Type B pancreatic cell (in vitro differentiated cells): ENCODE measurements around the gene AUH. TPM values are rescaled to one million over a fixed set of nuclear protein-coding genes. Genes with fewer than 3 reads are reported as not detected.
"Not testable (repeated sequence)": the region's sequence is repeated elsewhere in the genome, so short reads cannot be mapped to it uniquely, and the experiment has no call there.

ENCODE experiments used
- DNase-seq: peaks from one replicate; pipeline ENCODE4 v3.0.0; 2021; ENCODE audit warnings: mixed read lengths; ENCODE audit not compliant: unreplicated experiment; ENCODE audit errors: extremely low spot score
- H3K27ac Mint-ChIP-seq: 2 replicates; pipeline ENCODE4 v1.8.0; 2021; ENCODE audit warnings: mild to moderate bottlenecking, mixed read lengths
- H3K27me3 Mint-ChIP-seq: 2 replicates; pipeline ENCODE4 v1.8.0; 2021; ENCODE audit warnings: mixed read lengths
- H3K36me3 Mint-ChIP-seq: 2 replicates; pipeline ENCODE4 v1.8.0; 2021; ENCODE audit warnings: mixed read lengths
- H3K4me1 Mint-ChIP-seq: one replicate; pipeline ENCODE4 v1.8.0; 2021; ENCODE audit warnings: mixed read lengths; ENCODE audit not compliant: unreplicated experiment
- H3K4me3 Mint-ChIP-seq: 2 replicates; pipeline ENCODE4 v1.8.0; 2021; ENCODE audit warnings: mild to moderate bottlenecking, mixed read lengths
- H3K9me3 Mint-ChIP-seq: 2 replicates; pipeline ENCODE4 v1.8.0; 2021; ENCODE audit warnings: mixed read lengths
- total RNA-seq: library from RNA; stranded (reverse); gene quantifications from 2 replicates; pipeline ENCODE4 v1.2.1, GENCODE V29; 2021; ENCODE audit warnings: low replicate concordance
- TF ChIP-seq, protein P1 (sequence below): fragments of 200-600 bp; sonication (generic); conservative IDR thresholded peaks from 2 replicates; pipeline ENCODE4 v1.5.0; 2021; ENCODE audit warnings: antibody characterized with exemption, mild to moderate bottlenecking

The AUH gene
- total RNA-seq, 1 donor from 2014 or later = 25.0 TPM

DNA sequence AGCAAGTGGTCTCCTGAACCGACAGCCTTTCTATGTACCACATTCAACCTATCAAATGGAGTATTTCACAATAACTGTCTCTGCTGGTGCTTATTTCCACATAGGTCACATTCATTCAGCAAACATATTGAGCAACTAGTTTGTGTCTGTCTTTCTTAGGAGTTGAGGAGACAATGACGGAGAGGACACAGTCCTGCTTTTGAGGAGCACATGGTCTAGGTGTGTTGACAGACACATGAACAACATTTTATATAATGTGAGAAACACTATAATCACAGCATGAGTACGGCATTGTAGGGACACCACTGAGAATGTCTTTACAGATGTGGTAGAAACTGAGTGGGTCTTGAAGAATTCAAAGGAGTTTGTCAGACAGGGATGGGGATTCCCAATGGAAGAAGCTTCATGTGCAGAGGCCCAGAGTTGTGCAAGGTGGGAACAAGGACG, 33.4 kb upstream of the AUH start:
- Mint-ChIP-seq H3K36me3 (no peaks in the 10 kb centered on the region), H3K4me3 (no peak overlapping the region), H3K27ac (no peak overlapping the region), H3K27me3 (no peaks in the 10 kb centered on the region), H3K9me3 (no peaks in the 10 kb centered on the region), H3K4me1 (no peaks in the 10 kb centered on the region)
- TF ChIP-seq, protein P1, sequence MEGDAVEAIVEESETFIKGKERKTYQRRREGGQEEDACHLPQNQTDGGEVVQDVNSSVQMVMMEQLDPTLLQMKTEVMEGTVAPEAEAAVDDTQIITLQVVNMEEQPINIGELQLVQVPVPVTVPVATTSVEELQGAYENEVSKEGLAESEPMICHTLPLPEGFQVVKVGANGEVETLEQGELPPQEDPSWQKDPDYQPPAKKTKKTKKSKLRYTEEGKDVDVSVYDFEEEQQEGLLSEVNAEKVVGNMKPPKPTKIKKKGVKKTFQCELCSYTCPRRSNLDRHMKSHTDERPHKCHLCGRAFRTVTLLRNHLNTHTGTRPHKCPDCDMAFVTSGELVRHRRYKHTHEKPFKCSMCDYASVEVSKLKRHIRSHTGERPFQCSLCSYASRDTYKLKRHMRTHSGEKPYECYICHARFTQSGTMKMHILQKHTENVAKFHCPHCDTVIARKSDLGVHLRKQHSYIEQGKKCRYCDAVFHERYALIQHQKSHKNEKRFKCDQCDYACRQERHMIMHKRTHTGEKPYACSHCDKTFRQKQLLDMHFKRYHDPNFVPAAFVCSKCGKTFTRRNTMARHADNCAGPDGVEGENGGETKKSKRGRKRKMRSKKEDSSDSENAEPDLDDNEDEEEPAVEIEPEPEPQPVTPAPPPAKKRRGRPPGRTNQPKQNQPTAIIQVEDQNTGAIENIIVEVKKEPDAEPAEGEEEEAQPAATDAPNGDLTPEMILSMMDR = no peak
- DNase-seq = no peak

DNA sequence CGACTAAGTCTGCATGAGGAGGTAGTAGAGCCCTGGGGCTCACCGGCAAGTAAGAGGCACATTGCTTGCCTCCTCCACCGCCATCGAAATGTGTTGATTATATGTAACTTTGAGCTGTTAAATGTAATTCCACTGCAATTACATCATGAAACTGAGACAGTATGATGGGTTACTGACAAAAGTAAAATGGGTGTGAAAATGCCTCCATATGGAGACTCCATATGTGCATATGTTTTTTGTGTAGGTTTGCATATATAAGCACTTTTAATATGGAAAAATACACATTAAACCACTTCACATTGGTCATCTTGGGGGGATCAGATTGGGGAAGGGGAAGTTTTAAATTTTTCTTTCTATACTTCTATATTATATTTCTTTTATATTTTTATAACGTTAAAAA, 32.1 kb upstream of the AUH start:
- no peak for DNase-seq
- Mint-ChIP-seq H3K27me3 (no peaks in the 10 kb centered on the region), H3K9me3 (no peaks in the 10 kb centered on the region), H3K36me3 (no peaks in the 10 kb centered on the region), H3K4me3 (no peak overlapping the region), H3K4me1 (no peaks in the 10 kb centered on the region), H3K27ac (no peak overlapping the region)
- TF ChIP-seq, protein P1 = no peak

DNA sequence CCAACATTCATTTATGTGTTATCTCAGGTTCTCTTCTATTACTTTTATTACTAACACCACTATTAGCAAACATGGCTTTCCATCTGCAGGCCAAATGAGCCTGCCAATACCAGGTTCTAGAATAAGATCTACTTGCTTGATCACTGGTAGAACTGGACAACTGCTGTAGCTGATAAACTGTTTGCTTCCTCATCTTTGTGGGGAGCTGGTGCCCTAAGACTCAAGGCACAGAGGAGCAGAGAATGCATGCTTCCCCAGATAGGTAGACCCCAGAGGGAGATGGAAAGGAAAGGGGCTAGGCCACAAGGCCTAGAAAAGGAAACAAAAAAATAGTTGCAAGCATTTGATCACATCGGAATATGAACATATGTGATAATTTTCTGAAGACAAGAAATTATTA, 30.7 kb upstream of the AUH start:
- no peaks in the 10 kb centered on the region for H3K9me3 Mint-ChIP-seq
- TF ChIP-seq, protein P1 = no peak
- H3K27me3 Mint-ChIP-seq = no peaks in the 10 kb centered on the region
- no peak overlapping the region for H3K4me3 Mint-ChIP-seq
- DNase-seq = no peak
- no peaks in the 10 kb centered on the region for H3K36me3 Mint-ChIP-seq
- H3K4me1 Mint-ChIP-seq = no peaks in the 10 kb centered on the region
- H3K27ac Mint-ChIP-seq = no peak overlapping the region

DNA sequence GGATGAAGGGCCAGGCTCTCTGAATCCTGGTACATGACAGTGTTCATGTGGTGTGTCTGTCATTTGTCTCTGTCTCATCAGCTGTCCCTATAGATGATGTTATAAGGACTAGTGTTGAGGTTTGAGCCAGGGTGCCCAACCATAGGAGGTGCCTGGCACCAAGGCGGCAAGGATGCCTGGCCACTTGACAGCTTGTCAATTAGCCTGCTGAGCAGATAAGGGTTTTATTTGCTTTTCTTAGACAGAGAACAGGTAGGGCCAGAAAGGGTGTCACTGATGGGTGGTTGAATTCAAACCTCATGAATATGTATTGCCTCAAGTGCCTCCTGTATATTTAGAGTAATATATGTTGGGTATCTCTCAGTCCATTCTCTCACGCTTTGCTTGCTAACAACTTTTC, 30.1 kb upstream of the AUH start:
- Mint-ChIP-seq H3K27me3 (no peaks in the 10 kb centered on the region), H3K27ac (no peak overlapping the region), H3K9me3 (no peaks in the 10 kb centered on the region), H3K4me3 (no peak overlapping the region), H3K36me3 (no peaks in the 10 kb centered on the region), H3K4me1 (no peaks in the 10 kb centered on the region)
- TF ChIP-seq, protein P1 = no peak
- DNase-seq = no peak

DNA sequence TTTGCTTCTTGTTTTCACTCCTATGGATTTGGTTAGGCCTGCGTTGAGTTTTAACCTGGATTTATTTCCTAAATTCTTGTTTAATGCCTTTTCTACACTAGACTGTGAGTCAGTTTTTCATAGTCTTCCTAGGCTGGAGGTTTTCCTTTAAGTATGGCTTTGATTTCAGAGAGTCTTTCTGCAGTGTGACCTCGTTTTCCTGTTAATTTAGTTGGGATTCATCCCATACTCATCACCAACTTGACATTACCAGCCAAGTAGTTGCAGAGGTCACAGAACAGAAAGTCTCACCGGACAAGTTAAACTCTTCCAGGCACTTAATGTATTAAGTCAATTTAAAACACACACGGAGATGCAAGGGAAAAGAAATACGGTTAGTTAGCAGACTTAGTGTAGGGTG, 29.7 kb upstream of the AUH start:
- H3K9me3 Mint-ChIP-seq = no peaks in the 10 kb centered on the region
- H3K4me3 Mint-ChIP-seq = no peak overlapping the region
- H3K36me3 Mint-ChIP-seq = no peaks in the 10 kb centered on the region
- H3K27ac Mint-ChIP-seq = no peak overlapping the region
- DNase-seq = no peak
- TF ChIP-seq, protein P1 = no peak
- no peaks in the 10 kb centered on the region for H3K27me3 Mint-ChIP-seq
- no peaks in the 10 kb centered on the region for H3K4me1 Mint-ChIP-seq

DNA sequence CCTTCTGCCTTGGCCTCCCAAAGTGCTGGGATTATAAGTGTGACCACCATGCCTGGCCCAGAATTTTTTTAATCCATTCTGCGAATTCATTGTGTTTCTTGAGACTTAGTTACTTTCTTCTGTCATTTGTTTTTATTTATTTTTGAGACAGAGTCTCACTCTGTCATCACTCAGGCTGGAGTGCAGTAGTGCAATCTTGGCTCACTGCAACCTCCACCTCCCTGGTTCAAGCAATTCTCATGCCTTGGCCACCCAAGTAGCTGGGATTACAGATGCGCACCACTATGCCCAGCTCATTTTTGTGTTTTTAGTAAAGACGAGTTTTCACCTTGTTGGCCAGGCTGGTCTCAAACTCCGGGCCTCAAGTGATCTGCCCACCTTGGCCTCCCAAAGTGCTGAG, 28.0 kb upstream of the AUH start:
- H3K27ac Mint-ChIP-seq, H3K9me3 Mint-ChIP-seq, H3K4me1 Mint-ChIP-seq, H3K4me3 Mint-ChIP-seq, H3K27me3 Mint-ChIP-seq, H3K36me3 Mint-ChIP-seq, DNase-seq: not testable (repeated sequence)
